Loucy (cell line): Measurements from ENCODE around the gene ARHGAP15.

ENCODE experiments used
- EZH2phosphoT487 ChIP-seq: fragments of 200-600 bp; IDR thresholded peaks from 2 replicates; pipeline ENCODE4 v1.6.1; 2018; ENCODE audit warnings: antibody characterized with exemption, mild to moderate bottlenecking, moderate library complexity, borderline replicate concordance
- TF ChIP-seq, protein P1 (sequence below): fragments of 200-600 bp; sonication (generic); conservative IDR thresholded peaks from 2 replicates; pipeline ENCODE4 v1.5.1; 2014; ENCODE audit warnings: mild to moderate bottlenecking, antibody characterized with exemption, low read length

DNA sequence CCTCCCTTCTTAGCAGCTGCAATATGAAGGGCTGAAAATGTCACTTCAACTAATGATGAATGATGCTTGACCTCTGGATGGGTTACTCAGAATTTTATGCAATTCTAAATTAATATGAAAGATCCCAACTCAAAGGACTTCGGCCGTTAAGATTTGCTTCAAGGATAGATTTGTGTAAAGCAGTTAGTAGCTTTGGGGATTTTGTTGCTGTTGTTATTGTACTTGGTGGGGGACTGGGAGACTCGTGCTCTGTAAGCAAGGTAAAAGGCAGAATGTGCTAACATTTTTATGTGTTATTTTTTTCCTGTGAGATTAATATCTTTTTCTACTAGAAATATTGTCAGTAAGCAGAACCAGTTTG lies 478.8 kb downstream of the ARHGAP15 start:
- TF ChIP-seq, protein P1, sequence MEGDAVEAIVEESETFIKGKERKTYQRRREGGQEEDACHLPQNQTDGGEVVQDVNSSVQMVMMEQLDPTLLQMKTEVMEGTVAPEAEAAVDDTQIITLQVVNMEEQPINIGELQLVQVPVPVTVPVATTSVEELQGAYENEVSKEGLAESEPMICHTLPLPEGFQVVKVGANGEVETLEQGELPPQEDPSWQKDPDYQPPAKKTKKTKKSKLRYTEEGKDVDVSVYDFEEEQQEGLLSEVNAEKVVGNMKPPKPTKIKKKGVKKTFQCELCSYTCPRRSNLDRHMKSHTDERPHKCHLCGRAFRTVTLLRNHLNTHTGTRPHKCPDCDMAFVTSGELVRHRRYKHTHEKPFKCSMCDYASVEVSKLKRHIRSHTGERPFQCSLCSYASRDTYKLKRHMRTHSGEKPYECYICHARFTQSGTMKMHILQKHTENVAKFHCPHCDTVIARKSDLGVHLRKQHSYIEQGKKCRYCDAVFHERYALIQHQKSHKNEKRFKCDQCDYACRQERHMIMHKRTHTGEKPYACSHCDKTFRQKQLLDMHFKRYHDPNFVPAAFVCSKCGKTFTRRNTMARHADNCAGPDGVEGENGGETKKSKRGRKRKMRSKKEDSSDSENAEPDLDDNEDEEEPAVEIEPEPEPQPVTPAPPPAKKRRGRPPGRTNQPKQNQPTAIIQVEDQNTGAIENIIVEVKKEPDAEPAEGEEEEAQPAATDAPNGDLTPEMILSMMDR: no peak
- no peak for TF ChIP-seq EZH2phosphoT487
